MCF 10A (cell line): ENCODE measurements around the gene RAPGEF1. TPM values are rescaled to one million over a fixed set of nuclear protein-coding genes. Genes with fewer than 3 reads are reported as not detected.

Experiments used
- BruUV-seq: library from RNA; stranded (reverse); fragments of 400-500 nt; replicated peaks from 2 replicates; lab custom pipeline; 2021; lab: Mats Ljungman, UMichigan
- CTCF ChIA-PET: fragments of 300-600 bp; sonication (Branson Sonifier 250); formaldehyde crosslinking; extraction: SDS; loops from one replicate; lab custom pipeline; 2021; ENCODE audit warnings: antibody characterized with exemption, inconsistent platforms; lab: Yijun Ruan, JAX
- POLR2A ChIA-PET: fragments of 300-600, 350-650 bp; sonication (Branson Sonifier 250); formaldehyde crosslinking; extraction: SDS; loops from one replicate; lab custom pipeline; 2020; ENCODE audit warnings: antibody characterized with exemption, inconsistent platforms; lab: Yijun Ruan, JAX
- DNase-seq: peaks from one replicate; pipeline ENCODE4 v3.0.0-alpha.2; 2018; ENCODE audit not compliant: unreplicated experiment
- H3K27ac Mint-ChIP-seq: one replicate; pipeline ENCODE4 v1.8.0; 2022; ENCODE audit warnings: mild to moderate bottlenecking, low read depth, mixed read lengths; ENCODE audit not compliant: unreplicated experiment
- H3K27me3 Mint-ChIP-seq: one replicate; pipeline ENCODE4 v1.8.0; 2022; ENCODE audit warnings: mixed read lengths; ENCODE audit not compliant: insufficient read depth, unreplicated experiment
- H3K36me3 Mint-ChIP-seq: one replicate; pipeline ENCODE4 v1.8.0; 2022; ENCODE audit warnings: mild to moderate bottlenecking, moderate library complexity, mixed read lengths; ENCODE audit not compliant: insufficient read depth, unreplicated experiment
- H3K4me1 Mint-ChIP-seq: one replicate; pipeline ENCODE4 v1.8.0; 2022; ENCODE audit warnings: mixed read lengths; ENCODE audit not compliant: insufficient read depth, unreplicated experiment
- H3K4me3 Mint-ChIP-seq: one replicate; pipeline ENCODE4 v1.8.0; 2022; ENCODE audit warnings: mild to moderate bottlenecking, moderate library complexity, mixed read lengths; ENCODE audit not compliant: unreplicated experiment
- H3K9me3 Mint-ChIP-seq: one replicate; pipeline ENCODE4 v1.8.0; 2022; ENCODE audit warnings: mixed read lengths; ENCODE audit not compliant: unreplicated experiment
- intact Hi-C: fragments of 100-400 bp; cut with micrococcal nuclease; formaldehyde crosslinking; loops from 2 replicates; pipeline ENCODE4 v1.14.1; 2022
- total RNA-seq: library from RNA; stranded (reverse); gene quantifications from 2 replicates; pipeline ENCODE4 v1.2.3, GENCODE V29; 2022
- TF ChIP-seq, protein P1 (sequence below): fragments of 200-600 bp; IDR thresholded peaks from one replicate; pipeline ENCODE4 v1.8.0; 2022; ENCODE audit warnings: antibody characterized with exemption, mild to moderate bottlenecking; ENCODE audit not compliant: unreplicated experiment

RAPGEF1 gene
- total RNA-seq, 1 experiment from 2014 or later: 55.4 TPM

DNA sequence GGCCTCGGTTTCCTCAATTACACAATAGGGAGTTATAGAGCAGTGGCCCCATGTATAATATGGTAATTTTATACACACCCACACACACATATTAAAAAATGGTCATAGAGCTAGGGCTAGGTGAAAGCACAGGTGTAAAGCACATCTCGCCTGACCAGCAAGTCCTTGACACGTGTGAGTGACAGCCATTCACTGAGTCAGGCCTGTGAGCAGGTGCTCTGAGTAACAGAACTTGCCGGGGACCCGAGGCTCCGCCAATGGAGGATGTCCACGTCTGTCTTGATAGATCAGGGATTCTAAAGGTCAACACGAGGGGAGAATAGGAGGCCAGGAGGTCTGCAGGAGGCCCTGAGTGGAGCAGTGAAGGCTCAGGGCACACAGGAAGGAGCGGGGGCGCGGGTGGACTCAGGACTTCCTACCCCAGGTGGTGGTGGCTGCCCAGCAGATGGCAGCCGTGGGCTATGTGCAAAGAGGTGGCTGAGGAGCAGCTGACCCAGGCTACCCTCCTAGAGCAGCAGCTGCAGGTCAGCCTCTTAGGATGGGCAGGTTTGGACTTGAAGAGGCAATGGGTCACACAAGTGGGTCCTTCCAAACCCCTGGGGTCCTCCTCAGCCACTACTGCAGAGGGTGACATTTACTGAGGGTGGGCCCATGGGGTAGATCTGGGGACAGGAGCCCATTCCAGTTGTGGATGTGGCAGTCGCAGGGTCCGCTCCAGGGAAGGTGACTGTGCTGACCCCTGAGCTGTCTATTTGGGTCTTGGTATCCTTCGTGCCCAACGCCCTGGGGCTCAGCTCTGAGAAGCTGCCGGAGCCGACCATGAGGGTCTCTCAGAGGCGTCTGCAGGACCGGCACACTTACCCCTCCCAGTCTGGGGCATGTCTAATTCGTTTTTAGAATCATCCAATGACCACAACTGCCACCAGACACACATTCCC, 148.7 kb downstream of the RAPGEF1 start:
- Mint-ChIP-seq H3K9me3 (no peaks in the 10 kb centered on the region), H3K4me3 (no peak overlapping the region), H3K4me1 (peaks cover 4% of the 10 kb centered on the region), H3K36me3 (peaks cover 7% of the 10 kb centered on the region), H3K27ac (no peak overlapping the region), H3K27me3 (no peaks in the 10 kb centered on the region)
- ChIA-PET POLR2A (interaction anchor here (0.6 to 2.2 kb wide), 4 partner anchors 18 to 155 kb away, joined by 3 to 6 read pairs (median 4); no protein-coding TSS in a partner anchor), CTCF (interaction anchor here (0.6 to 9.4 kb wide), 30 partner anchors 11 to 944 kb away, joined by 3 to 151 read pairs (median 3); partner anchors contain the start of gene RAPGEF1)
- TF ChIP-seq, protein P1, sequence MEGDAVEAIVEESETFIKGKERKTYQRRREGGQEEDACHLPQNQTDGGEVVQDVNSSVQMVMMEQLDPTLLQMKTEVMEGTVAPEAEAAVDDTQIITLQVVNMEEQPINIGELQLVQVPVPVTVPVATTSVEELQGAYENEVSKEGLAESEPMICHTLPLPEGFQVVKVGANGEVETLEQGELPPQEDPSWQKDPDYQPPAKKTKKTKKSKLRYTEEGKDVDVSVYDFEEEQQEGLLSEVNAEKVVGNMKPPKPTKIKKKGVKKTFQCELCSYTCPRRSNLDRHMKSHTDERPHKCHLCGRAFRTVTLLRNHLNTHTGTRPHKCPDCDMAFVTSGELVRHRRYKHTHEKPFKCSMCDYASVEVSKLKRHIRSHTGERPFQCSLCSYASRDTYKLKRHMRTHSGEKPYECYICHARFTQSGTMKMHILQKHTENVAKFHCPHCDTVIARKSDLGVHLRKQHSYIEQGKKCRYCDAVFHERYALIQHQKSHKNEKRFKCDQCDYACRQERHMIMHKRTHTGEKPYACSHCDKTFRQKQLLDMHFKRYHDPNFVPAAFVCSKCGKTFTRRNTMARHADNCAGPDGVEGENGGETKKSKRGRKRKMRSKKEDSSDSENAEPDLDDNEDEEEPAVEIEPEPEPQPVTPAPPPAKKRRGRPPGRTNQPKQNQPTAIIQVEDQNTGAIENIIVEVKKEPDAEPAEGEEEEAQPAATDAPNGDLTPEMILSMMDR: peak; percentile 80
- intact Hi-C loops: loop anchor here (1.0 to 5.0 kb wide), 3 partner anchors 41 to 156 kb away; partner anchors contain the start of gene RAPGEF1
- BruUV-seq: no TSS peak
- peak; percentile 77 for DNase-seq

DNA sequence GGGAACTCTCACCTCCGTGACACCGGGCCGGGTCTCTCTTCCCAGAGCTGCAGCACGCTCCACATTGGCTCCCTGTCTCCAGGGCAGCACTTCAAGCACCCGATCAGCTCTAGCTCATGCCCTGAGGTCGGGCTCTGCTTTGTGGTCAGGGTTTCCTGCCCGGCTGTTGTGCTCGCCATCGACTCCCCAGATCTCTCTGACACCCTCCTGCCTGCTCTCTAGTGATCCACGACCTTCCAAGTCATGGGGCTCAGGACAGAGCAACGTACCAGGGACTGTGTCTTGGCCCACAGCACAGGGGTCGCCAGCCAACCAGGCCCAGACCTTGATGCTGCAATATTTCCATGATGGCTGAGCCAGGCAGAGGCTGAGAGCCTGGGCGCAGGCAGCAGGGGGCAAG, 149.4 kb downstream of the RAPGEF1 start:
- CTCF ChIA-PET: interaction anchor here (0.7 to 9.4 kb wide), 7 partner anchors 14 to 663 kb away, joined by 3 to 151 read pairs (median 6); partner anchors contain the start of gene RAPGEF1
- intact Hi-C loops: loop anchor here (5.0 kb wide), 1 partner anchor 42 kb away; no protein-coding TSS in a partner anchor
- no TSS peak for BruUV-seq
- no peaks in the 10 kb centered on the region for H3K9me3 Mint-ChIP-seq
- TF ChIP-seq, protein P1: no peak
- H3K27me3 Mint-ChIP-seq: no peaks in the 10 kb centered on the region
- H3K4me3 Mint-ChIP-seq: no peak overlapping the region
- H3K36me3 Mint-ChIP-seq: peaks cover 8% of the 10 kb centered on the region
- H3K4me1 Mint-ChIP-seq: peaks cover 4% of the 10 kb centered on the region
- no peak for DNase-seq
- POLR2A ChIA-PET: interaction anchor here (1.9 to 2.2 kb wide), 2 partner anchors 18 to 155 kb away, joined by 4 to 6 read pairs; no protein-coding TSS in a partner anchor
- no peak overlapping the region for H3K27ac Mint-ChIP-seq

DNA sequence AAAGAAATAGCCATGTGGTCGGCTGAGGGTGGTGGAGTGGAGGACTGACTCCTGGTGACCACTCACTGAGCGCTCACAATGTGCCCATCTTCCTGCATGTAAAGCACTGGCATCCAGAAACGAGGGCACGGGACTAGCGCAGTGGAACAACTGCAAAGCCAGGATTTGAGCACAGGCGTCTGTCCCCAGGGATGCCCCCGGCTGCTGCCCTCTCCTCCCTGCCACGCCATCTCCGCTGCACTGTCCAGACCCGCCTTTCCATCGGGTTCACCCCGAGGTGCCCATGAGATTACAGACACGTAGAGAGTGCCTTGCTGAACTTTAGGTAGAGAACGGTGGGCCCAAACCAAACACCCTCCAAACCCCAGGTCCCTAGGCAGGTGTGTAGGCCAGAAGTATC, 149.9 kb downstream of the RAPGEF1 start:
- no TSS peak for BruUV-seq
- no peaks in the 10 kb centered on the region for H3K27me3 Mint-ChIP-seq
- TF ChIP-seq, protein P1: no peak
- peaks cover 13% of the 10 kb centered on the region for H3K36me3 Mint-ChIP-seq
- POLR2A ChIA-PET: no interaction called here
- H3K4me1 Mint-ChIP-seq: peaks cover 4% of the 10 kb centered on the region
- DNase-seq: no peak
- no peaks in the 10 kb centered on the region for H3K9me3 Mint-ChIP-seq
- intact Hi-C loops: loop anchor here (5.0 kb wide), 1 partner anchor 42 kb away; no protein-coding TSS in a partner anchor
- H3K4me3 Mint-ChIP-seq: no peak overlapping the region
- CTCF ChIA-PET: interaction anchor here (0.7 to 9.4 kb wide), 6 partner anchors 13 to 156 kb away, joined by 3 to 151 read pairs (median 4); partner anchors contain the start of gene RAPGEF1
- H3K27ac Mint-ChIP-seq: no peak overlapping the region
